Renal cortex interstitium (tissue), 11 donors: ENCODE data around the gene IFNA21. TPM values are rescaled to one million over a fixed set of nuclear protein-coding genes. Genes with fewer than 3 reads are reported as not detected.
"Not testable (repeated sequence)": the region's sequence is repeated elsewhere in the genome, so short reads cannot be mapped to it uniquely, and the experiment has no call there.

Experiments
- DNase-seq, 11 donors: peaks; one replicate each; pipeline ENCODE4 v3.0.0-alpha.2; 2013; ENCODE audit warnings: low read depth in 9 of 11, low spot score in 4 of 11; ENCODE audit errors: extremely low read depth in 1 of 11
- polyA plus RNA-seq, 3 donors: library from polyadenylated mRNA; unstranded; fragments of 120-200 nt; gene quantifications; one replicate each; pipeline ENCODE4 v1.2.1, GENCODE V29; 2013; ENCODE audit not compliant: insufficient read length in 3 of 3

The IFNA21 gene
- polyA plus RNA-seq, 3 donors = not detected

DNA sequence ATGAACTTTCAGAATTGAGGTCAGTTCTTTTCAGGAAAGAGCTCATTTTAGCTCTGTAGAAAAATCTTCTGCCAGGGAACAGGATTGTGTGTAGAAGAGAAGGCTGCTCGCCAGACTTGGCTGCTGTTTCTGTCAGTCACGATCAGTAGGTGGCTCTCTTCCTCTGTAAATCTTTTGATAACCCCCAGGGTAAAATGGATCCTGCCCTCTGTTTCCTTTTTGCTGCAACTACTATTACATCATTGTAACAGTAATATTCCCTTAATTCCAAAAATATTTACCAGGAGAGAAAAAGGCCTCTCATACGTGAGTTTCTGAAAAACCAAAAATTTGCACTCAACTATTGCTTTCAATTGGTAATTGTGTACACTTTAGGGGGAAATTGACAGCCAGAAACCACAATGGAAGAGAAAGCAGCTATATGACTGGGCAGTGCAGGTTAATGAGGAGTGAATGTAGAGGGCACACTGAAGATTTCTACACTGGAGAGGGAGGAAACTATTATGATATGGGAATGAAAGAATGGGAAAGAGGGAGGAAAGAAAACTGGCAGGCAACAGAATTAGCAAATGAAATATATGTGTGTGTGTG lies 12.3 kb downstream of the IFNA21 start:
- DNase-seq = no peak

GRCh38 chr9:21153336-21154017 lies 13.0 kb downstream of the IFNA21 start:
- no peak for DNase-seq

- DNase-seq = no peak
Observed at GRCh38 chr9:21144603-21145002, 21.9 kb downstream of the IFNA21 start.

- no peak for DNase-seq
Observed at GRCh38 chr9:21141427-21141882, 25.0 kb downstream of the IFNA21 start, which contains the start of gene IFNW1. Gene IFNW1 (minus strand): TSS chr9:21141832. CDS start chr9:21141570, 262 bp downstream.

GRCh38 chr9:21137020-21137419 lies 29.4 kb downstream of the IFNA21 start:
- DNase-seq = no peak

GRCh38 chr9:21135736-21136135 lies 30.7 kb downstream of the IFNA21 start:
- DNase-seq = no peak

DNA sequence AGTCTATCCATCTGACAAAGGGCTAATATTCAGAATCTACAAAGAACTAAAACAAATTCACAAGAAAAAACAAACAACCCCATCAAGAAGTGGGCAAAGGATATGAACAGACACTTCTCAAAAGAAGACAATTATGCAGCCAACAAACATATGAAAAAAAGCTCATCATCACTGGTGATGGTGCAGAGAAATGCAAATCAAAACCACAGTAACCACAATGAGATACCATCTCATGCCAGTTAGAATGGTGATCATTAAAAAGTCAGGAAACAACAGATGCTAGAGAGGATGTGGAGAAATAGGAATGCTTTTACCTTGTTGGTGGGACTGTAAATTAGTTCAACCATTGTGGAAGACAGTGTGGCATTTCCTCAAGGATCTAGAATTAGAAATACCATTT lies 38.3 kb downstream of the IFNA21 start:
- DNase-seq = not testable (repeated sequence)

DNA sequence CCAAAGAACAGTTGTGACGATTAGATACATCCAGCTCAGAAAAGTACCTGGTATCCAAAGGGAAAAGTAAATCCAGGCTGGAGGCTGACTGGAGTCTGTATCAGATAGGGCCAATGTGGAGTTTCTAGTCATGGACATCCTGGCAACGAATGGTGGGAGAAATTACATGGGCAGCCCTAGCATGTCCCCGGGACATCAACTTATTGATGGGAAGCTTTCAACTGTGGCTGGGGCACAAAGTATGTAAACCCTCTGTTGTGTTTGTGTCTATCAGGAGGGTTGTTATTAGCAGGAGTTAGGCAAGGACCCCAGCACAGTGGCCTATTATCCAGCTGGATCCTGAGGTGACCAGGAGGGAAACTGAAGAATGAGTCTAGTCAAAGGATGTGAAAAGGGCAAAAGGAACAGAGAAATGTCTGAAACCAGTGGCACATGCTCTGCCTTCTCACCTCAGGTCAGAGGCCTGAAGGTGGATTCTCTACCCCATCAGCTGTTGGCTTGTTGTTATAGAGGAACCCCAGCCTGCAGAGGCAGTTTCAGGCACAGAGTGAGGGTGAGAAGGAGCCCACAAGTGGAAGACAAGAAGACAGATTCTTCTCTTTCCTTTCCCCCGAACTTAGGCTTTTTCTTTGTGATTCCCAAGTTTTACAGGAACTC lies 44.7 kb downstream of the IFNA21 start:
- no peak for DNase-seq

GRCh38 chr9:21121079-21121478 lies 45.4 kb downstream of the IFNA21 start:
- no peak for DNase-seq

- no peak for DNase-seq
Observed at GRCh38 chr9:21119093-21119770, 47.2 kb downstream of the IFNA21 start.

Other genes with a start within 250 kb of the IFNA21 start
- 1 to 10 TPM; 2.8 to 3.3 (median 2.9) TPM for gene HACD4, start 135.0 kb downstream of the IFNA21 start, polyA plus RNA-seq
- gene IFNB1, start 88.7 kb downstream of the IFNA21 start, polyA plus RNA-seq = not detected
- not detected for gene IFNW1, start 24.8 kb downstream of the IFNA21 start, polyA plus RNA-seq
- not detected for gene IFNA4, start 20.9 kb upstream of the IFNA21 start, polyA plus RNA-seq
- not detected for gene IFNA7, start 35.5 kb upstream of the IFNA21 start, polyA plus RNA-seq
- gene IFNA10, start 40.5 kb upstream of the IFNA21 start, polyA plus RNA-seq = not detected
- not detected for gene IFNA16, start 50.7 kb upstream of the IFNA21 start, polyA plus RNA-seq
- not detected for gene IFNA17, start 61.6 kb upstream of the IFNA21 start, polyA plus RNA-seq
- gene IFNA14, start 73.3 kb upstream of the IFNA21 start, polyA plus RNA-seq = not detected
- gene IFNA5, start 138.7 kb upstream of the IFNA21 start, polyA plus RNA-seq = not detected
- 10 to 100 TPM; 43.6 to 53.2 (median 48.8) TPM for gene KLHL9, start 168.7 kb upstream of the IFNA21 start, polyA plus RNA-seq
- not detected for gene IFNA6, start 184.2 kb upstream of the IFNA21 start, polyA plus RNA-seq
- not detected for gene IFNA13, start 201.4 kb upstream of the IFNA21 start, polyA plus RNA-seq
- gene IFNA2, start 218.7 kb upstream of the IFNA21 start, polyA plus RNA-seq = not detected
- gene IFNA8, start 242.5 kb upstream of the IFNA21 start, polyA plus RNA-seq = not detected